NCI-H2227 treated with DMSO at 0.1 percent for 48 hours (cell line): ENCODE results near the gene NXT1.

Experiments
- DNase-seq: peaks from one replicate; lab custom pipeline; 2025; lab: John Stamatoyannopoulos, UW

NXT1 gene

GRCh38 chr20:23361119-23361475 lies 10.5 kb downstream of the NXT1 start:
- peak; percentile 32 for DNase-seq

GRCh38 chr20:23361476-23362391 lies 11.1 kb downstream of the NXT1 start, which contains the start of gene GZF1:
Gene GZF1, plus strand, starts transcription at chr20:23362182. Its CDS starts 2,202 bp downstream, at chr20:23364384.
- peak; percentile 97 for DNase-seq

GRCh38 chr20:23362392-23363256 lies 12.0 kb downstream of the NXT1 start:
- DNase-seq, result no peak

GRCh38 chr20:23363257-23363649 lies 12.7 kb downstream of the NXT1 start:
- DNase-seq, result no peak

DNA sequence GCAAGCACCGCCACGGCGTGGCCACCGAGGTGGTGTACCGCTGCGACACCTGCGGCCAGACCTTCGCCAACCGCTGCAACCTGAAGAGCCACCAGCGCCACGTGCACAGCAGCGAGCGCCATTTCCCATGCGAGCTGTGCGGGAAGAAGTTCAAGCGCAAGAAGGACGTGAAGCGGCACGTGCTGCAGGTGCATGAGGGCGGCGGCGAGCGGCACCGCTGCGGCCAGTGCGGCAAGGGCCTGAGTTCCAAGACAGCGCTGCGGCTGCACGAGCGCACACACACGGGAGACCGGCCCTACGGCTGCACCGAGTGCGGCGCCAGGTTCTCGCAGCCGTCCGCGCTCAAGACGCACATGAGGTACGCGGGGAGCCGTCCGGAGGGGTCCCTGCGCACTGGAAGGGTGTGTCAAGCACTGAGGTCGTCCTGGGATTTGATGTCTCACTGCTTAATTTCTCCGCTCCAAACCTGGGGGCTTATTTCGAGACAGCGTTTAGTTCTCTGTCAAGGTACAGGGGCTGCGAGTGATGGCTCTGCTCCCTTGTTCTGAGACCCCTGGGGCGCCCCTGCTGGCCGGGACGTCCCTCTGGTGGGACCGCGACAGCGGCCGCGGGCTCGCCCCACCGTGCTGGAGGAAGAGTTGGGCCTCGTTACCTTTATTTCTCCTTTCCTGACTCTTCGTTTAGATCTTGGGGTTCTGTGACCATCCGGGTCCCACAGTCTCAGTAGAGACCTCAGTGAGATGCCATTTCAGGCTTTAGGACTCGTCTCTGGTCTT lies 15.0 kb downstream of the NXT1 start:
- no peak for DNase-seq

- no peak for DNase-seq
These were observed 15.8 kb downstream of the NXT1 start for GRCh38 chr20:23366384-23366783.

- no peak for DNase-seq
These were observed 17.2 kb downstream of the NXT1 start for GRCh38 chr20:23367770-23368169.

- DNase-seq, result no peak
These were observed 17.9 kb downstream of the NXT1 start for GRCh38 chr20:23368316-23369071.

DNA sequence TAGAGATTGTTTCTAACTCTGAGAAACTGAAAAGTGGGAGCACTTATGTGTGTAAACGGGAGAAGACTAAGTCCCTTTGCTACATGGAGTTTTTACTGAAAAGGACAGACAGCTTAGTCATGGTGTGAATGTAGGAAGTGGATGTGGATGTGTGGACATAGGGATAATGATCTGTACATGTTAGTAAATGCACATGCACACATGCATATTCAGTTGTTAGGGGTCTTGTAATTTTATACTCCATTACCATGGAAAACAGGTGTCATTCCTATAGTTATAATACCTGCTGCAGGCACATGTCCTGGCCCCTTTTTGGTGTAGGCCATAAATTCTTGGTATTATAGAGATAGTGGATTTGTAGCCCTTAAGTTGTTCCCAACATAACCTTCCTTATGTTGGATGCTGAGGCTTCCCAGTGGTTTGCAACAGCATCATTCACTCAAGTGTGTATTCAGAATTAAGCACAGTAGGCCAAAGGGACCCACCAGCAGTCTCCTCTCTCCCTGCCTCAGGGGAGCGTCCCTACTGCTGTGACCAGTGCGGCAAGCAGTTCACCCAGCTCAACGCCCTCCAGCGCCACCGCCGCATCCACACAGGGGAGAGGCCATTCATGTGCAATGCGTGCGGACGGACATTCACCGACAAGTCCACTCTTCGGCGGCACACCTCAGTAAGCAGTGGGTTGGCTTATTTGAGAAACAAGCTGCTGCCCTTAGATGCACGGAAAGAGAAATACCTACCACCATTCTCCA lies 18.7 kb downstream of the NXT1 start:
- no peak for DNase-seq

DNA sequence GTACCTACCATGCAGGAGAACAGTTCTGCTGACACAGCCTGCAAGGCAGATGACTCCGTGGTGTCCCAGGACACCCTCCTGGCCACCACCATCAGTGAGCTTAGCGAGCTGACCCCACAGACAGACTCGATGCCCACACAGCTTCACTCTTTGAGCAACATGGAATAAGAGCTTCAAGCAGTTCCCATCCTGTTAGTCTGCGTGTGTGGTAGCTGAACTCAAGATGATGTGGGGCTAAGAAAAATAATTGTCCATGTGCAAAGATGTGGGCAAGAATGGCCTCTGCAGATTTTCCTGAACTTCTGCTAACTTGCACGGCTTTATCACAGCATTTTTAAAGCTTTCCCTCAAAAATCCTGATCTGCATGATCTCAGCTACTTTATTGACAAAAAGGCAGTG lies 19.7 kb downstream of the NXT1 start:
- no peak for DNase-seq

DNA sequence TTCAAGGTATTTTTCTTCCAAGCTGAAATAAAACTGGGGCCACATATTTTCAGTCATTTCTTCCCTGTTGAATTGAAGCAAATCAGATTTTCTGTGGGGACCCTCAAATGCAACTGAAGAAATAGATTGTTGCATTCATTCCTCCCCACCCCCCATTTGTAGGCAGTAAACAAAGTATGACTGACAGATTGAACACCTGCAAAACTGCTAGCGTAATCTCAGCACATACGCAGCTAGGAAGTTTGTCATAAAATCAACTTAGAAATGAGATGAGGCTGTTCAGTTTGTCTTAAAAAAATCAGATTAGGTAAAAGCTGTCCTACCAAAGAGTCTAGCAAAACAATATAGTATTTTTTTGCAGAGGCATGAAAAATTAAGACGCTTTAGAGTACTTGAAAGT lies 20.3 kb downstream of the NXT1 start:
- no peak for DNase-seq

DNA sequence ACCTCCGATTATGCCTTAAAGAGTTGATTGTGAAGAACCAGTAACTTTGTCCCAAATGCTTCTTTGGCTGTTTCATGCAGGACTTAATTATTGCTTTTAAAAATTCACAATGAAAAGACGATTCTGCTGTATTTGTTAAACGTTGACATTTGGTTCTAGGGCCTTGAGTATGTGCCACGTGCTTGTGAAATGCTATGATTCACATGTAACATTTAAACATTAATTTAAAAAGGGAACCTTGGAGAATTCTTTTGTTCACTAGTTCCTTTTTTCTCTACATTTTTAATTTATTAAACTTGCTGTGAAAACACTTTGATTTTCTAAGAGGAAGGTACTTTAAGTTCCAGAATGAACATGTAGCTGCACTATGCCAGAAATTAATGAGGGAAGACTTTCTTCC lies 20.9 kb downstream of the NXT1 start:
- DNase-seq, result no peak

GRCh38 chr20:23374441-23374840 lies 23.9 kb downstream of the NXT1 start:
- no peak for DNase-seq

GRCh38 chr20:23375827-23376226 lies 25.2 kb downstream of the NXT1 start:
- no peak for DNase-seq

DNA sequence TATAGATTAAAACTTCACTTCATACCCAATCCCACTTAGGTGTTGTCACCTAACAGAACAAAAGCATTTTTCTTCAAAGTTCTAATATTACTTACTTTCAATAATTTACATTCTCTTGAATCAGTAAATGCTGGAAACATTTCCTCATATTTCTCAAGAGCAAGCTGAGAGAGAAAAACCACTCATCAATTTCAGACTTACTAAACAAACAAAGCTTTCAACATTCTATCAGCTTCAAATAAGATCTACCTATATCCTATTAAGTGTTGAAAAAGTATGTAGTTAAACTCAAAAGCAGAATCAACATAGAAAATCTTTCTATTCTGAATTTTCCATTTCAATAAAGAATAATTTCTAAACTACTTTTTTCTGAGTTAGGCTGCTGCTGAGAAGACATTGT lies 29.2 kb downstream of the NXT1 start:
- no peak for DNase-seq

DNA sequence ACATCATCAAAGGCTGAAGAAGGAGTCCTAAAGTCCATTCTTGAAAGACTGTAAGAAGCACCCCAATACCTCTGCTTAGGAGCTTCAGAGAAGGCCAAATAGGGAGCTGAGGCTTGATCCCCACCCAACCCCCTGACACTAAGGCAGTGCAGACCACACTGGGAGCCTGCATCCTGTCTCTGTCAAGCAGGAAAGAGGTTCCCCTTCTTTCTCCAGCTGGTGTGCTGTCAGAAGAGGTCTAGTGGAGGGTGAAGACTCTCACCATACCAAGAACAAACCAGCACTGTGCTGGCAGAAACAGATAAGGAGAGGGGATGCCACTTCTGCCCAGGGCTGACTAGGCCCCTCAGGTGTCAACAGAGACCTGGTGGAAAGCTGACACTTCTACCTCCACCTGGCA lies 31.3 kb downstream of the NXT1 start:
- no peak for DNase-seq

GRCh38 chr20:23386304-23387117 lies 35.9 kb downstream of the NXT1 start:
- no peak for DNase-seq

GRCh38 chr20:23387118-23387443 lies 36.5 kb downstream of the NXT1 start:
- DNase-seq, result no peak

DNA sequence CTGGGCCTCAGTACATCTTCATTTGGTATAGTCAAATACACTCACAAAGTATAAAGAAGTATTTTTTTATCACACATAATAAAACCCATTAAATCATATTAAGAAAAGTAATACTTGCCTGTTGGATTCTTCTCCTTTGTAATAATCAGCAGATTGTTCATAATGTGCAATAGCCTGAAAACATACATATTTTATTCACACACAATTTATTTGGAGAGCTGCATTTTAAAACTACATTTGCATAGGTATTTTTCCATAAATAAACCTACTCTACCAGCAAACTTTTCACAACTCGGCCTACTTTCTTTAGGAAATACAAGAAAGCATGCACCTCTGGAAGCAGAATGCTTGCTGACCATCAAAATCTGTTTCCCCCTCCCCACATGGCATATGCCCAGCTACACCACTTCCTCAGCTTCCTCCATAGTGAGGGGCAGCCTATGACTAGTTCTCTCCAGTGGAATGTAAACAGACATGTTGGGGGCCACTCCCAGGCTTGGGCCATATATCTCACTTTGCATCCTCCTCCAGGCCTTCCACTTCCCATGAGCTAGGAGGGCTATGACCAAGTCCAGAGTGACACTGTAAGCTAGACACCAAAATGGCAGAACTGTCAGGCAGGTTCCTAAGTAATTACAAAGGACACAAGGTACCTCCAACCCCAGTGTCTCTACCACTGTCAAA lies 39.6 kb downstream of the NXT1 start:
- DNase-seq, result no peak
